Neural progenitor cell (in vitro differentiated cells): ENCODE data around the gene LRP5.

Experiments
- EZH2 ChIP-seq: fragments of 200-600 bp; sonication (generic); IDR thresholded peaks from 2 replicates; pipeline ENCODE4 v1.6.1; 2017; ENCODE audit warnings: antibody characterized with exemption, mild to moderate bottlenecking, moderate library complexity
- TF ChIP-seq, protein P1 (sequence below): fragments of 200-600 bp; sonication (generic); IDR thresholded peaks from 2 replicates; pipeline ENCODE4 v1.5.1; 2017; ENCODE audit warnings: antibody characterized with exemption, mild to moderate bottlenecking

DNA sequence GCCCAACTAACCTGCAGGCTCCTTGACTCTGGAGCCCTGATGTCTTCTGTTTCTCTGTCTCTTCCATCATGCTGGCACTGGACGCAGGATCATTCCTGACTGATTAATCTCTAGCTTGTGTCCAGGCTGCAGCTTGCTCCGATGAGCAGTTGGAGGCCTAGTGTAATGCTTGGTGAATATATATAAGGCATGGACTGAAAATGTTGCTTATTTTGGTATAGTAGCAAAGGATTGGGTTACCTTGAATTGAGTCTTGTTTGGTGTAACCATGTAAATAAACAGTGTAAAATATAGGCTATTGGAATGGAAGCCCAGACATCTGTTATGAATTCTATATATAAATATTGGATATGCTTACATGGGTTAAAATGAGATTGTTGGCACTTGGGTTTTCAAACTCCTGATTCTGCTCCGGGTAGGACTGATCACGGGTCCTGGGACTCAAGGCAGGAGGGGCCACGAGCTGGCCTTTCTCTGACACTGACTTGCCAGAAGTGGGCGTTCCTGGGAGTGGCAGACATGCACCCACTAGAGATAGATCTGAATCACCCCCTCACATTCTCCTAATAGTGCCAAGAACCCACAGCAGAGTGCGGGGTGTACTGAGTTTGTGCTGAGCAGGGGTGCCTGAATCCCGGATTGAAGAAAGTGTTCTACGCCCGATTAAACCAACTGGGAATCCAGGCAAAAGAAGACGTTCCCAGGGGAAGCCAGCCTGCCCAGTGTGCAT, 25.8 kb downstream of the LRP5 start:
- TF ChIP-seq, protein P1, sequence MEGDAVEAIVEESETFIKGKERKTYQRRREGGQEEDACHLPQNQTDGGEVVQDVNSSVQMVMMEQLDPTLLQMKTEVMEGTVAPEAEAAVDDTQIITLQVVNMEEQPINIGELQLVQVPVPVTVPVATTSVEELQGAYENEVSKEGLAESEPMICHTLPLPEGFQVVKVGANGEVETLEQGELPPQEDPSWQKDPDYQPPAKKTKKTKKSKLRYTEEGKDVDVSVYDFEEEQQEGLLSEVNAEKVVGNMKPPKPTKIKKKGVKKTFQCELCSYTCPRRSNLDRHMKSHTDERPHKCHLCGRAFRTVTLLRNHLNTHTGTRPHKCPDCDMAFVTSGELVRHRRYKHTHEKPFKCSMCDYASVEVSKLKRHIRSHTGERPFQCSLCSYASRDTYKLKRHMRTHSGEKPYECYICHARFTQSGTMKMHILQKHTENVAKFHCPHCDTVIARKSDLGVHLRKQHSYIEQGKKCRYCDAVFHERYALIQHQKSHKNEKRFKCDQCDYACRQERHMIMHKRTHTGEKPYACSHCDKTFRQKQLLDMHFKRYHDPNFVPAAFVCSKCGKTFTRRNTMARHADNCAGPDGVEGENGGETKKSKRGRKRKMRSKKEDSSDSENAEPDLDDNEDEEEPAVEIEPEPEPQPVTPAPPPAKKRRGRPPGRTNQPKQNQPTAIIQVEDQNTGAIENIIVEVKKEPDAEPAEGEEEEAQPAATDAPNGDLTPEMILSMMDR = no peak
- no peak for TF ChIP-seq EZH2
